Measurements from ENCODE around the gene ENTPD8. TPM values are rescaled to one million over a fixed set of nuclear protein-coding genes. Genes with fewer than 3 reads are reported as not detected.

Gene ENTPD8
- total and polyA plus RNA-seq, 7 donors, result 0.71 to 65.3 (median 38.4) TPM; not detected in 3

- DNase-seq, result peak; percentile 47
- H3K4me3 ChIP-seq, result no peak overlapping the region
- 94 to 95% methylated on average over 26 of the region's 26 CpGs for WGBS, 2 donors
Measured at GRCh38 chr9:137385061-137385655, 56.0 kb downstream of the ENTPD8 start.

More at GRCh38 chr9:137385061-137385655, 56.0 kb downstream of the ENTPD8 start:
- Histone ChIP-seq H3K27me3 (no peaks in the 10 kb centered on the region), H3K4me1 (no peaks in the 10 kb centered on the region), H3K27ac (no peak overlapping the region), H3K36me3 (peaks cover 0 to 3% (median 0%) of the 10 kb centered on the region in 4 donors), H3K9me3 (no peaks in the 10 kb centered on the region)
- intact Hi-C loops (cut with DNase I), result no loop called here
- TF ChIP-seq, protein P1, sequence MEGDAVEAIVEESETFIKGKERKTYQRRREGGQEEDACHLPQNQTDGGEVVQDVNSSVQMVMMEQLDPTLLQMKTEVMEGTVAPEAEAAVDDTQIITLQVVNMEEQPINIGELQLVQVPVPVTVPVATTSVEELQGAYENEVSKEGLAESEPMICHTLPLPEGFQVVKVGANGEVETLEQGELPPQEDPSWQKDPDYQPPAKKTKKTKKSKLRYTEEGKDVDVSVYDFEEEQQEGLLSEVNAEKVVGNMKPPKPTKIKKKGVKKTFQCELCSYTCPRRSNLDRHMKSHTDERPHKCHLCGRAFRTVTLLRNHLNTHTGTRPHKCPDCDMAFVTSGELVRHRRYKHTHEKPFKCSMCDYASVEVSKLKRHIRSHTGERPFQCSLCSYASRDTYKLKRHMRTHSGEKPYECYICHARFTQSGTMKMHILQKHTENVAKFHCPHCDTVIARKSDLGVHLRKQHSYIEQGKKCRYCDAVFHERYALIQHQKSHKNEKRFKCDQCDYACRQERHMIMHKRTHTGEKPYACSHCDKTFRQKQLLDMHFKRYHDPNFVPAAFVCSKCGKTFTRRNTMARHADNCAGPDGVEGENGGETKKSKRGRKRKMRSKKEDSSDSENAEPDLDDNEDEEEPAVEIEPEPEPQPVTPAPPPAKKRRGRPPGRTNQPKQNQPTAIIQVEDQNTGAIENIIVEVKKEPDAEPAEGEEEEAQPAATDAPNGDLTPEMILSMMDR (IDR thresholded peaks at IDR 0.05), result no peak
- TF ChIP-seq EP300 (IDR thresholded peaks at IDR 0.05) (no peak), POLR2AphosphoS5 (IDR thresholded peaks at IDR 0.05) (no peak), POLR2A (IDR thresholded peaks at IDR 0.05) (no peak)

Other genes with a start within 250 kb of the ENTPD8 start
- gene TPRN, start 240.6 kb downstream of the ENTPD8 start, total RNA-seq, result 1 to 10 TPM; 3.0 to 4.6 (median 3.8) TPM
- 10 to 100 TPM; 64.9 to 80.5 (median 78.1) TPM for gene TPRN, start 240.6 kb downstream of the ENTPD8 start, polyA plus RNA-seq
- gene TMEM203, start 235.7 kb downstream of the ENTPD8 start, total RNA-seq, result 10 to 100 TPM; 24.8 to 33.4 (median 29.1) TPM
- 10 to 100 TPM; 27.5 to 42.0 (median 38.4) TPM for gene TMEM203, start 235.7 kb downstream of the ENTPD8 start, polyA plus RNA-seq
- 10 to 100 TPM in 1 of 4 donors, 1 to 10 TPM in 3; 3.8 to 12.7 (median 5.1) TPM for gene NDOR1, start 235.7 kb downstream of the ENTPD8 start, total RNA-seq
- gene NDOR1, start 235.7 kb downstream of the ENTPD8 start, polyA plus RNA-seq, result 10 to 100 TPM in 1 of 3 donors, 1 to 10 TPM in 2; 5.4 to 20.2 (median 6.0) TPM
- gene RNF208, start 219.1 kb downstream of the ENTPD8 start, total RNA-seq, result 1 to 10 TPM in 2 of 4 donors, under 1 TPM in 1, not detected in 1; 0.54 to 1.9 (median 1.1) TPM
- 1 to 10 TPM; 4.8 to 8.8 (median 5.5) TPM for gene RNF208, start 219.1 kb downstream of the ENTPD8 start, polyA plus RNA-seq
- gene CYSRT1, start 216.2 kb downstream of the ENTPD8 start, total RNA-seq, result under 1 TPM in 1 of 4 donors, not detected in 3; 0.33 TPM
- gene CYSRT1, start 216.2 kb downstream of the ENTPD8 start, polyA plus RNA-seq, result 1 to 10 TPM in 1 of 3 donors, under 1 TPM in 1, not detected in 1; 0.54 to 1.2 TPM
- not detected for gene RNF224, start 213.9 kb downstream of the ENTPD8 start, total RNA-seq
- under 1 TPM in 1 of 3 donors, not detected in 2; 0.04 TPM for gene RNF224, start 213.9 kb downstream of the ENTPD8 start, polyA plus RNA-seq
- gene SLC34A3, start 210.5 kb downstream of the ENTPD8 start, total RNA-seq, result not detected
- gene SLC34A3, start 210.5 kb downstream of the ENTPD8 start, polyA plus RNA-seq, result not detected
- 100 to 1,000 TPM; 141 to 196 (median 164) TPM for gene TUBB4B, start 200.1 kb downstream of the ENTPD8 start, total RNA-seq
- 100 to 1,000 TPM; 292 to 505 (median 444) TPM for gene TUBB4B, start 200.1 kb downstream of the ENTPD8 start, polyA plus RNA-seq
- not detected for gene STPG3, start 190.1 kb downstream of the ENTPD8 start, total RNA-seq
- gene STPG3, start 190.1 kb downstream of the ENTPD8 start, polyA plus RNA-seq, result not detected
- gene NELFB, start 186.0 kb downstream of the ENTPD8 start, total RNA-seq, result 10 to 100 TPM; 24.7 to 36.5 (median 33.2) TPM
- 10 to 100 TPM; 41.6 to 70.5 (median 45.0) TPM for gene NELFB, start 186.0 kb downstream of the ENTPD8 start, polyA plus RNA-seq
- gene TOR4A, start 163.6 kb downstream of the ENTPD8 start, total RNA-seq, result 1 to 10 TPM; 3.8 to 4.3 (median 3.9) TPM
- 10 to 100 TPM in 1 of 3 donors, 1 to 10 TPM in 2; 5.1 to 33.0 (median 6.6) TPM for gene TOR4A, start 163.6 kb downstream of the ENTPD8 start, polyA plus RNA-seq
- 1 to 10 TPM in 3 of 4 donors, not detected in 1; 1.8 to 2.9 (median 2.8) TPM for gene NRARP, start 139.1 kb downstream of the ENTPD8 start, total RNA-seq
- 10 to 100 TPM; 20.4 to 24.7 (median 24.0) TPM for gene NRARP, start 139.1 kb downstream of the ENTPD8 start, polyA plus RNA-seq
- gene EXD3, start 18.2 kb downstream of the ENTPD8 start, total RNA-seq, result 10 to 100 TPM in 2 of 4 donors, 1 to 10 TPM in 2; 8.9 to 25.5 (median 11.8) TPM
- gene EXD3, start 18.2 kb downstream of the ENTPD8 start, polyA plus RNA-seq, result 10 to 100 TPM; 18.0 to 29.7 (median 26.6) TPM
- gene NOXA1, start 18.0 kb downstream of the ENTPD8 start, total RNA-seq, result 1 to 10 TPM; 1.4 to 3.3 (median 2.9) TPM
- gene NOXA1, start 18.0 kb downstream of the ENTPD8 start, polyA plus RNA-seq, result 10 to 100 TPM; 15.0 to 16.4 (median 15.4) TPM
- 10 to 100 TPM; 21.8 to 33.8 (median 27.4) TPM for gene NSMF, start 18.0 kb upstream of the ENTPD8 start, total RNA-seq
- 10 to 100 TPM; 24.0 to 50.4 (median 42.4) TPM for gene NSMF, start 18.0 kb upstream of the ENTPD8 start, polyA plus RNA-seq
- gene PNPLA7, start 109.0 kb upstream of the ENTPD8 start, total RNA-seq, result 10 to 100 TPM in 1 of 4 donors, 1 to 10 TPM in 3; 4.3 to 12.2 (median 8.9) TPM
- 1 to 10 TPM; 1.8 to 9.5 (median 1.8) TPM for gene PNPLA7, start 109.0 kb upstream of the ENTPD8 start, polyA plus RNA-seq
- gene MRPL41, start 110.5 kb upstream of the ENTPD8 start, total RNA-seq, result 10 to 100 TPM; 38.5 to 73.1 (median 57.9) TPM
- gene MRPL41, start 110.5 kb upstream of the ENTPD8 start, polyA plus RNA-seq, result 100 to 1,000 TPM in 2 of 3 donors, 10 to 100 TPM in 1; 95.2 to 162 (median 132) TPM
- 10 to 100 TPM; 28.5 to 43.6 (median 29.0) TPM for gene DPH7, start 137.6 kb upstream of the ENTPD8 start, total RNA-seq
- 10 to 100 TPM in 2 of 3 donors, 1 to 10 TPM in 1; 6.5 to 29.0 (median 10.2) TPM for gene DPH7, start 137.6 kb upstream of the ENTPD8 start, polyA plus RNA-seq
- gene ZMYND19, start 149.2 kb upstream of the ENTPD8 start, total RNA-seq, result 10 to 100 TPM in 2 of 4 donors, 1 to 10 TPM in 2; 7.2 to 13.0 (median 10.0) TPM
- 10 to 100 TPM in 1 of 3 donors, 1 to 10 TPM in 2; 5.4 to 17.8 (median 9.0) TPM for gene ZMYND19, start 149.2 kb upstream of the ENTPD8 start, polyA plus RNA-seq
- 10 to 100 TPM; 12.5 to 26.3 (median 19.7) TPM for gene ARRDC1, start 164.3 kb upstream of the ENTPD8 start, total RNA-seq
- 100 to 1,000 TPM in 1 of 3 donors, 10 to 100 TPM in 2; 51.7 to 131 (median 71.4) TPM for gene ARRDC1, start 164.3 kb upstream of the ENTPD8 start, polyA plus RNA-seq
- 10 to 100 TPM; 60.4 to 91.4 (median 70.7) TPM for gene EHMT1, start 177.6 kb upstream of the ENTPD8 start, total RNA-seq
- 10 to 100 TPM; 19.2 to 54.9 (median 28.2) TPM for gene EHMT1, start 177.6 kb upstream of the ENTPD8 start, polyA plus RNA-seq

All from sigmoid colon (tissue), 7 donors.